Tibial nerve (tissue), 4 donors: ENCODE results near the gene NMRK2. TPM values are rescaled to one million over a fixed set of nuclear protein-coding genes. Genes with fewer than 3 reads are reported as not detected.
A peak's percentile ranks its signal among the peaks of the same experiment; 100 is the strongest.

Source experiments
- DNase-seq, 2 donors: peaks; one replicate each; pipeline ENCODE4 v3.0.0-alpha.2; 2019; ENCODE audit warnings: low spot score in 2 of 2
- H3K27ac ChIP-seq, 4 donors: fragments of 200-600 bp; sonication (generic) in 3 of 4; one replicate each; pipeline ENCODE4 v1.5.1; 2017 to 2019; ENCODE audit warnings: mild to moderate bottlenecking in 1 of 4
- H3K27me3 ChIP-seq, 2 donors: fragments of 200-600 bp; sonication (generic) in 1 of 2; one replicate each; pipeline versions ENCODE4 v1.5.1 to v1.6.0; 2017 to 2019
- H3K36me3 ChIP-seq, 3 donors: fragments of 200-600 bp; sonication (generic); one replicate each; pipeline ENCODE4 v1.5.1; 2018 to 2019
- H3K4me1 ChIP-seq, 4 donors: fragments of 200-600 bp; sonication (generic) in 3 of 4; one replicate each; pipeline ENCODE4 v1.5.1; 2017 to 2019
- H3K4me3 ChIP-seq, 4 donors: fragments of 200-600 bp; sonication (generic) in 3 of 4; one replicate each; pipeline ENCODE4 v1.5.1; 2017 to 2019; ENCODE audit warnings: mild to moderate bottlenecking in 1 of 4, moderate library complexity in 1 of 4
- H3K9me3 ChIP-seq, 4 donors: fragments of 200-600 bp; sonication (generic) in 3 of 4; one replicate each; pipeline ENCODE4 v1.5.1; 2017 to 2019
- CTCF ChIP-seq, 5 experiments: fragments of 200-600 bp in 3 of 5; fragments of 450-650 bp in 2 of 5; sonication (generic) in 3 of 5; IDR thresholded peaks; one replicate each; pipeline ENCODE4 v1.5.1; 2016 to 2019; ENCODE audit warnings: antibody characterized with exemption in 5 of 5, mild to moderate bottlenecking in 3 of 5, moderate library complexity in 2 of 5
- EP300 ChIP-seq, 2 donors: sonication (generic); formaldehyde crosslinking; IDR thresholded peaks; one replicate each; pipeline ENCODE4 v1.6.1; 2017; ENCODE audit warnings: antibody characterized with exemption in 2 of 2, mild to moderate bottlenecking in 1 of 2
- POLR2A ChIP-seq, 2 donors: fragments of 450-650 bp; IDR thresholded peaks; one replicate each; pipeline ENCODE4 v1.6.1; 2017; ENCODE audit warnings: antibody characterized with exemption in 2 of 2, mild to moderate bottlenecking in 2 of 2, moderate library complexity in 2 of 2
- WGBS, 2 donors: methylation state at CpG; one replicate each; pipeline ENCODE4 v1.1.5; 2018; 5-methylcytosine and 5-hydroxymethylcytosine counted together
- total RNA-seq, 4 donors: library from RNA; depleted of rRNA; stranded (reverse); fragments of >200 nt; gene quantifications; one replicate each; pipeline ENCODE4 v1.1.0, GENCODE V29; 2016

NMRK2 gene
- total RNA-seq, 4 donors from 2014 or later = not detected

DNA sequence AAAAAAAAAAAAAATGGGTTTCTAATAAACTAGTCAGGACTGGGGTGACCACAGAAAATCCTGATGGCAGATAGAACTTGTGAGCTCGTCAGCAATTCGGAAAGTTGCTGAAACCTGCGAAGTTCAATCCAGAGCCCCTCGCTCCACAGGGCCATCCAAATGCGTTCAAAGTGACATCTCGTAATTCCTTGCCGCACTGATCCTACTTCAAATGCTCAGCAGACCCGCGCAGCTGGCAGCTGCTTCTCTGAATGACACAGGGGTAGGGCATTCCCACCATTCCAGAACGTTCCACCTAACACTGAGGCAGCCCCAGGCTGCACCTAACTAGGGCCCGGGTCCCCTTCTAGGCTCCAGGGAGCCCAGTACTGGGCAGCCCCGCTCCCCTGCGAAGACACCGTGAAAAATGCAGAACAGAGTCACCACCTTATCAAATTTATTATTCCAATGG is 42.8 kb downstream of the NMRK2 start:
- H3K36me3 ChIP-seq = peaks cover 19 to 58% (median 50%) of the 10 kb centered on the region in 3 donors
- 80 to 84% methylated on average over 14 of the region's 14 CpGs for WGBS, 2 donors
- H3K27ac ChIP-seq = no peak overlapping the region

DNA sequence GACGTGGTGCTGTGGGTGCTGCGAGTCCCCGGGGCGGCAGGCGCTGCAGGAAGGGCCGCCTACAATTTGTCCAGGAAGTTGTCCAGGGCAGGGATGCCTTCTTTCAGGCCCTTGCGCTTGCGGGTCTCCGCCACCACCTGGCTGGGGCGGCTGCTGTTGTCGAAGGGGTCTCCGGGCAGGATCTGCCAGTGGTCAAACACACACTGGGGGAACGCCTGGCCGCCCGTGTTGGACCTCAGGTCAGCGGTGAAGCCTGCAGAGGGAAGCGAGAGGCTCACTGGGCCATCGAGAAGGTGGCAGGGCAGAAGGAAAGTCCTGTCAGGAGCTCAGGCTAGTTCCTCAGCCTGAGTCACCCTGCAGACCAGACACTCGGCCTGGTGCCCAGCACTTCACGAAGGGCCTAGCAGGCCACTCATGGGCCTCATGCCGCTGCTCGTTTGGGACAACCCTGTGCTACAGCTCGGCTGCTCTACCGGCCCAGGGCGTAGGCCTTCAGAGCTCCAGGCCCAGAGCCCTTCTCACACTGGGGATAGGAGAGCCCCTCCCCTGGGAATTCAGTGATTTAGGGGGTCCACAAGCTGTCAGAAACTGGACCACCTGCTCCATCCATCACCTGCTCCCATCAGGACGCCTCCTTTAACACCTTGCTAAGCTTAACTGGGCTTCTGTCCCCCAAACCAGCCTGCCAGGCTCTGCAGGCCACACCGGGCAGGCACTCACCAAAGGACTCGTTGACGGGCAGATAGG is 43.8 kb downstream of the NMRK2 start:
- Histone ChIP-seq H3K4me3 (no peak overlapping the region), H3K27ac (no peak overlapping the region), H3K36me3 (peaks cover 22 to 68% (median 60%) of the 10 kb centered on the region in 3 donors), H3K27me3 (no peaks in the 10 kb centered on the region), H3K9me3 (no peaks in the 10 kb centered on the region), H3K4me1 (peaks cover 0 to 18% (median 0%) of the 10 kb centered on the region in 4 donors)
- DNase-seq = no peak
- TF ChIP-seq EP300 (IDR thresholded peaks at IDR 0.05) (no peak), POLR2A (IDR thresholded peaks at IDR 0.05) (no peak), CTCF (IDR thresholded peaks at IDR 0.05) (no peak)
- 88 to 91% methylated on average over 24 to 28 of the region's 29 CpGs for WGBS, 2 donors

More for the DNA sequence above, 42.8 kb downstream of the NMRK2 start:
- Histone ChIP-seq H3K27me3 (no peaks in the 10 kb centered on the region), H3K4me1 (peaks cover 0 to 15% (median 2%) of the 10 kb centered on the region in 4 donors), H3K4me3 (no peak overlapping the region), H3K9me3 (no peaks in the 10 kb centered on the region)
- TF ChIP-seq CTCF (IDR thresholded peaks at IDR 0.05) = no peak
- TF ChIP-seq EP300 (IDR thresholded peaks at IDR 0.05) = no peak
- no peak for TF ChIP-seq POLR2A (IDR thresholded peaks at IDR 0.05)
- no peak for DNase-seq

GRCh38 chr19:3977242-3978143 is 44.6 kb downstream of the NMRK2 start:
- no peak for DNase-seq
- no peak overlapping the region for H3K4me3 ChIP-seq
- 90 to 92% methylated on average over 47 to 57 of the region's 59 CpGs for WGBS, 2 donors
- no peaks in the 10 kb centered on the region for H3K27me3 ChIP-seq
- H3K27ac ChIP-seq = no peak overlapping the region
- TF ChIP-seq POLR2A (IDR thresholded peaks at IDR 0.05) (no peak), CTCF (IDR thresholded peaks at IDR 0.05) (peak in 1 of 5 experiments; percentile 27), EP300 (IDR thresholded peaks at IDR 0.05) (no peak)
- H3K4me1 ChIP-seq = peaks cover 0 to 27% (median 0%) of the 10 kb centered on the region in 4 donors
- no peaks in the 10 kb centered on the region for H3K9me3 ChIP-seq
- peaks cover 23 to 76% (median 68%) of the 10 kb centered on the region in 3 donors for H3K36me3 ChIP-seq

- WGBS, 2 donors = 93 to 94% methylated on average over 19 of the region's 19 CpGs
- no peak overlapping the region for H3K4me3 ChIP-seq
- H3K4me1 ChIP-seq = peaks cover 0 to 33% (median under 1%) of the 10 kb centered on the region in 4 donors
- H3K9me3 ChIP-seq = no peaks in the 10 kb centered on the region
- H3K27me3 ChIP-seq = no peaks in the 10 kb centered on the region
- no peak for DNase-seq
- H3K36me3 ChIP-seq = peaks cover 29 to 83% (median 73%) of the 10 kb centered on the region in 3 donors
- TF ChIP-seq EP300 (IDR thresholded peaks at IDR 0.05) = no peak
- TF ChIP-seq CTCF (IDR thresholded peaks at IDR 0.05) = no peak
- TF ChIP-seq POLR2A (IDR thresholded peaks at IDR 0.05) = no peak
- H3K27ac ChIP-seq = no peak overlapping the region
These were observed 45.3 kb downstream of the NMRK2 start for GRCh38 chr19:3978145-3978544.
